Stimulated activated CD4-positive, alpha-beta T cell treated with anti-CD3 and anti-CD28 coated beads, TNF-alpha, amount 100 ng/mL, for 1 hour (primary cell): ENCODE results near the gene AFF3.

Experiments used
- DNase-seq, 3 donors: peaks; one replicate each; pipeline ENCODE4 v3.0.0-alpha.2; 2020; ENCODE audit warnings: low read depth in 3 of 3, low spot score in 1 of 3

Gene AFF3

GRCh38 chr2:99619151-99619550 is 523.2 kb downstream of the AFF3 start:
- no peak for DNase-seq

GRCh38 chr2:99618579-99619097 is 523.8 kb downstream of the AFF3 start:
- DNase-seq = no peak

- DNase-seq = no peak
Measured at GRCh38 chr2:99617811-99618210, 524.6 kb downstream of the AFF3 start.

GRCh38 chr2:99615247-99615771 is 527.1 kb downstream of the AFF3 start:
- no peak for DNase-seq

- no peak for DNase-seq
Measured at GRCh38 chr2:99613980-99614379, 528.4 kb downstream of the AFF3 start.

- no peak for DNase-seq
Measured at GRCh38 chr2:99611786-99612185, 530.6 kb downstream of the AFF3 start.

GRCh38 chr2:99611034-99611433 is 531.4 kb downstream of the AFF3 start:
- DNase-seq = no peak

GRCh38 chr2:99609851-99610381 is 532.5 kb downstream of the AFF3 start:
- DNase-seq = no peak

GRCh38 chr2:99608861-99609260 is 533.5 kb downstream of the AFF3 start:
- no peak for DNase-seq

- no peak for DNase-seq
Measured at GRCh38 chr2:99607861-99608491, 534.4 kb downstream of the AFF3 start.

- no peak for DNase-seq
Measured at GRCh38 chr2:99607454-99607853, 534.9 kb downstream of the AFF3 start.

GRCh38 chr2:99605036-99605435 is 537.4 kb downstream of the AFF3 start:
- DNase-seq = no peak

- no peak for DNase-seq
Measured at GRCh38 chr2:99602476-99602875, 539.9 kb downstream of the AFF3 start.

- DNase-seq = no peak
Measured at GRCh38 chr2:99600981-99601651, 541.3 kb downstream of the AFF3 start.

GRCh38 chr2:99598441-99598840 is 543.9 kb downstream of the AFF3 start:
- no peak for DNase-seq

GRCh38 chr2:99597616-99598015 is 544.8 kb downstream of the AFF3 start:
- no peak for DNase-seq

- no peak for DNase-seq
Measured at GRCh38 chr2:99595373-99595772, 547.0 kb downstream of the AFF3 start.

- no peak for DNase-seq
Measured at GRCh38 chr2:99593692-99594427, 548.5 kb downstream of the AFF3 start.

- no peak for DNase-seq
Measured at GRCh38 chr2:99576775-99577174, 565.6 kb downstream of the AFF3 start.

- no peak for DNase-seq
Measured at GRCh38 chr2:99573634-99574251, 568.6 kb downstream of the AFF3 start.
